ENCODE data around the gene NAA40.

DNA sequence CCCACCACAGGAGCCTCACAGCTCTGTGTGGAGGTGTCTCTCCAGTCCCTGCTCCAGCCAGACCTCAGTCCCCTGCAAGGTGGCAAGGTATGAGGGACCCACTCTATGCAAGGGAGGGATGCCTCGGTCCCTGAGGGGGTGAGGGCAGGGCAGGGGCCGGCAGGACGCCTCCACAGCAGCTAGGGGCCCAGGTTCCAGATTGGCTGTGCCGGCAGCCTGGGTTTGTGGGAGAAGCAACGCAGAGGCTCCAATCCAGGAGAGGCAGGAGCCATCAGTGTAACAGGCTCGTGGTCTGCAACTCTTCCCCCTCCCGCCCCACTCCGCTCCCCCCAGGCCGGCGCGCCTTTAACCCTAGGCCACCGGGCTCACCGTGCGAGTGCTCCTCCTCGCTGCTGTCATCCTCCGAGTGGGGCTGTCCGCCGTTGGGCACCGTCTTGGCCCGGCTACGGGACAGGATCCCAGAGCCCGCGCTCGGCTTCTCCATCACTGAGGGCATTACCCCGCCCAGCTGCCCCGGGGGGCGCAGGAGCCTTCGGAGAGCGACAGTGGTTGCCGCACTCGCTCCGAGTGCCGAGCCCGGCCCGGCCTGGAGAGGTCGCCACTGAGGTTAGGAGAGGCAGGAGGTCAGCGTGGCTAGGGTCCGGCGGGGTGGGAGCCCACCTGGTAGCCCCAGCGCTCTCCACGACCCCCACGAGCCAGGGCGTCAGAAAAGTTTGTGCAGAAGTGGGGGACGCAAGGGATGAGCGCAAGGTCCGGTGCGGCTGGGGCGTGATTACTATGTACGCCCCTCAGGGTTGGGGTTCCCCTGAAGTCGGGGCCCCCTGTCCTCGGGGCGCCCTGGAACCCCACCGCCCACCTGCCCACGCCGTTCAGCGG is 22.6 kb upstream of the NAA40 start:
- peak; percentile 31 for TF ChIP-seq RAD21 (IDR thresholded peaks at IDR 0.05; ENCODE audit: low read length)
- TF ChIP-seq, protein P1, sequence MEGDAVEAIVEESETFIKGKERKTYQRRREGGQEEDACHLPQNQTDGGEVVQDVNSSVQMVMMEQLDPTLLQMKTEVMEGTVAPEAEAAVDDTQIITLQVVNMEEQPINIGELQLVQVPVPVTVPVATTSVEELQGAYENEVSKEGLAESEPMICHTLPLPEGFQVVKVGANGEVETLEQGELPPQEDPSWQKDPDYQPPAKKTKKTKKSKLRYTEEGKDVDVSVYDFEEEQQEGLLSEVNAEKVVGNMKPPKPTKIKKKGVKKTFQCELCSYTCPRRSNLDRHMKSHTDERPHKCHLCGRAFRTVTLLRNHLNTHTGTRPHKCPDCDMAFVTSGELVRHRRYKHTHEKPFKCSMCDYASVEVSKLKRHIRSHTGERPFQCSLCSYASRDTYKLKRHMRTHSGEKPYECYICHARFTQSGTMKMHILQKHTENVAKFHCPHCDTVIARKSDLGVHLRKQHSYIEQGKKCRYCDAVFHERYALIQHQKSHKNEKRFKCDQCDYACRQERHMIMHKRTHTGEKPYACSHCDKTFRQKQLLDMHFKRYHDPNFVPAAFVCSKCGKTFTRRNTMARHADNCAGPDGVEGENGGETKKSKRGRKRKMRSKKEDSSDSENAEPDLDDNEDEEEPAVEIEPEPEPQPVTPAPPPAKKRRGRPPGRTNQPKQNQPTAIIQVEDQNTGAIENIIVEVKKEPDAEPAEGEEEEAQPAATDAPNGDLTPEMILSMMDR (conservative IDR thresholded peaks at IDR 0.05; ENCODE audit: low read depth, low read length): peak; percentile 46
- no peak for TF ChIP-seq RFX5 (IDR thresholded peaks at IDR 0.05; ENCODE audit: low read depth, low read length)
- no peak for TF ChIP-seq POLR2A (IDR thresholded peaks at IDR 0.05; ENCODE audit: low read depth, low read length)
- no peak for TF ChIP-seq CEBPB (IDR thresholded peaks at IDR 0.05; ENCODE audit: low read depth, low read length)
- no peak for TF ChIP-seq MAZ (IDR thresholded peaks at IDR 0.05; ENCODE audit: borderline replicate concordance, low read depth, low read length)
- TF ChIP-seq MAFK (IDR thresholded peaks at IDR 0.05; ENCODE audit: low read depth, low read length): no peak
- TF ChIP-seq MXI1 (IDR thresholded peaks at IDR 0.05; ENCODE audit: borderline replicate concordance, low read depth, low read length): no peak
- TF ChIP-seq FOS (IDR thresholded peaks at IDR 0.05; ENCODE audit: low read depth, low read length): no peak
- no peak for TF ChIP-seq BHLHE40 (IDR thresholded peaks at IDR 0.05; ENCODE audit: low read depth, low read length)
- no peak for TF ChIP-seq NFE2L2 (IDR thresholded peaks at IDR 0.05; ENCODE audit: low read depth, low read length)
- TF ChIP-seq, protein P2, sequence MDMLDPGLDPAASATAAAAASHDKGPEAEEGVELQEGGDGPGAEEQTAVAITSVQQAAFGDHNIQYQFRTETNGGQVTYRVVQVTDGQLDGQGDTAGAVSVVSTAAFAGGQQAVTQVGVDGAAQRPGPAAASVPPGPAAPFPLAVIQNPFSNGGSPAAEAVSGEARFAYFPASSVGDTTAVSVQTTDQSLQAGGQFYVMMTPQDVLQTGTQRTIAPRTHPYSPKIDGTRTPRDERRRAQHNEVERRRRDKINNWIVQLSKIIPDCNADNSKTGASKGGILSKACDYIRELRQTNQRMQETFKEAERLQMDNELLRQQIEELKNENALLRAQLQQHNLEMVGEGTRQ (IDR thresholded peaks at IDR 0.05; ENCODE audit: low read depth, low read length): no peak
